GM12878 (cell line): ENCODE results near the gene MAML3. TPM values are rescaled to one million over a fixed set of nuclear protein-coding genes. Genes with fewer than 3 reads are reported as not detected.

Experiments
- BCL11A ChIP-seq: IDR thresholded peaks from 2 replicates; pipeline ENCODE4 v1.6.1; 2011; ENCODE audit warnings: low read depth, low read length
- CEBPB ChIP-seq, 2 experiments: fragments of 150-350 bp in 1 of 2; IDR thresholded peaks; 2 replicates each; pipeline ENCODE4 v1.6.1; 2012 to 2014; ENCODE audit warnings: low read depth in 2 of 2, low read length in 2 of 2, borderline replicate concordance in 1 of 2, inconsistent platforms in 1 of 2
- CHD2 ChIP-seq: IDR thresholded peaks from 2 replicates; pipeline ENCODE4 v1.6.1; 2011; ENCODE audit warnings: low read depth, low read length, improper control_type of control experiment, borderline replicate concordance
- ESRRA ChIP-seq: IDR thresholded peaks from 2 replicates; pipeline ENCODE4 v1.6.1; 2012; ENCODE audit warnings: mild to moderate bottlenecking, low read length, improper control_type of control experiment
- FOXM1 ChIP-seq: IDR thresholded peaks from 2 replicates; pipeline ENCODE4 v1.6.1; 2012; ENCODE audit warnings: low read depth, mild to moderate bottlenecking, inconsistent platforms, low read length, moderate library complexity
- JUND ChIP-seq: IDR thresholded peaks from 2 replicates; pipeline ENCODE4 v1.6.1; 2012; ENCODE audit warnings: low read depth, mild to moderate bottlenecking, low read length, improper control_type of control experiment, moderate library complexity
- KLF5 ChIP-seq: fragments of 450-650 bp; IDR thresholded peaks from 2 replicates; pipeline ENCODE4 v1.6.1; 2014; ENCODE audit warnings: mild to moderate bottlenecking; ENCODE audit not compliant: partially characterized antibody
- NFYB ChIP-seq: IDR thresholded peaks from 2 replicates; pipeline ENCODE4 v1.6.1; 2011; ENCODE audit warnings: low read depth, mild to moderate bottlenecking, low read length, improper control_type of control experiment, moderate library complexity; ENCODE audit not compliant: insufficient read depth
- NR2C2 ChIP-seq: IDR thresholded peaks from 2 replicates; pipeline ENCODE4 v1.6.1; 2011; ENCODE audit warnings: borderline replicate concordance, low read depth; ENCODE audit not compliant: control insufficient read depth, insufficient read length
- NR2F1 ChIP-seq: fragments of 450-650 bp; conservative IDR thresholded peaks from 2 replicates; pipeline ENCODE4 v1.6.1; 2017; ENCODE audit warnings: mild to moderate bottlenecking
- PML ChIP-seq: IDR thresholded peaks from 2 replicates; pipeline ENCODE4 v1.6.1; 2012; ENCODE audit warnings: low read length, inconsistent platforms
- RELA ChIP-seq: fragments of 450-650 bp; IDR thresholded peaks from 2 replicates; pipeline ENCODE4 v1.8.0; 2014; ENCODE audit warnings: borderline replicate concordance; ENCODE audit not compliant: partially characterized antibody
- SIX5 ChIP-seq: IDR thresholded peaks from 2 replicates; pipeline ENCODE4 v1.6.1; 2011; ENCODE audit warnings: mild to moderate bottlenecking, low read depth, low read length, moderate library complexity; ENCODE audit not compliant: severe bottlenecking
- SMAD5 ChIP-seq: IDR thresholded peaks from 2 replicates; pipeline ENCODE4 v1.6.1; 2016; ENCODE audit warnings: antibody characterized with exemption, low read depth
- SREBF2 ChIP-seq: IDR thresholded peaks from 2 replicates; pipeline ENCODE4 v1.6.1; 2012; ENCODE audit warnings: mild to moderate bottlenecking, low read length
- SUZ12 ChIP-seq: fragments of 200-600 bp; sonication (generic); IDR thresholded peaks from one replicate; pipeline ENCODE4 v1.6.1; 2018; ENCODE audit warnings: antibody characterized with exemption, mild to moderate bottlenecking; ENCODE audit not compliant: unreplicated experiment
- TARDBP ChIP-seq: IDR thresholded peaks from 2 replicates; pipeline ENCODE4 v1.6.1; 2016; ENCODE audit warnings: borderline replicate concordance
- TCF7 ChIP-seq: IDR thresholded peaks from 2 replicates; pipeline ENCODE4 v1.6.1; 2014; ENCODE audit warnings: antibody characterized with exemption, borderline replicate concordance
- ZNF622 ChIP-seq: fragments of 450-650 bp; IDR thresholded peaks from 2 replicates; pipeline ENCODE4 v1.6.1; 2017; ENCODE audit warnings: mild to moderate bottlenecking, inconsistent platforms
- ZZZ3 ChIP-seq: IDR thresholded peaks from 2 replicates; pipeline ENCODE4 v1.6.1; 2011; ENCODE audit warnings: low read depth; ENCODE audit not compliant: control insufficient read depth, insufficient read length
- polyA plus RNA-seq, 11 experiments: library from polyadenylated mRNA; depleted of rRNA in 4 of 11; unstranded in 6 of 11; stranded (reverse) in 5 of 11; fragments of >200 nt; fragmentation: Nextera tagmentation in 4 of 11; fragmentation: Illumina TruSeq in 1 of 11; extraction: Ambion mirVana in 4 of 11; extraction: Trizol in 1 of 11; gene quantifications; 1 replicate in 1 of 11; 2 replicates in 10 of 11; pipeline versions ENCODE4 v1.2.1 to v1.2.3, GENCODE V29; 2011 to 2016; ENCODE audit warnings: inconsistent platforms in 2 of 11, missing spikeins in 2 of 11, low read depth in 1 of 11
- total RNA-seq, 4 experiments: library from RNA; depleted of rRNA in 3 of 4; stranded (reverse); fragments of >200 nt in 3 of 4; fragmentation: Illumina TruSeq in 1 of 4; extraction: Trizol in 1 of 4; gene quantifications; 2 replicates each; pipeline versions ENCODE4 v1.2.1 to v1.2.3, GENCODE V29; 2013 to 2021
- TF ChIP-seq, protein P1 (sequence below): IDR thresholded peaks from 2 replicates; pipeline ENCODE4 v1.6.1; 2011; ENCODE audit warnings: mild to moderate bottlenecking, low read depth, low read length, moderate library complexity; ENCODE audit not compliant: insufficient replicate concordance
- TF ChIP-seq, protein P2 (sequence below): fragments of 150-350 bp; IDR thresholded peaks from 2 replicates; pipeline ENCODE4 v1.6.1; 2014; ENCODE audit warnings: mild to moderate bottlenecking, low read depth, low read length
- TF ChIP-seq, protein P3 (sequence below), 3 experiments: IDR thresholded peaks in 2 of 3; conservative IDR thresholded peaks in 1 of 3; 2 replicates each; pipeline ENCODE4 v1.5.1; 2011; ENCODE audit warnings: low read depth in 3 of 3, low read length in 3 of 3, mild to moderate bottlenecking in 3 of 3, control low read depth in 2 of 3, moderate library complexity in 2 of 3, inconsistent platforms in 1 of 3, mixed read lengths in 1 of 3; ENCODE audit not compliant: control insufficient read depth in 2 of 3, insufficient read depth in 1 of 3; ENCODE audit errors: extremely low read depth in 1 of 3
- TF ChIP-seq, protein P4 (sequence below): fragments of 450-650 bp; IDR thresholded peaks from 2 replicates; pipeline ENCODE4 v1.6.1; 2014; ENCODE audit warnings: mild to moderate bottlenecking
- TF ChIP-seq, protein P5 (sequence below): IDR thresholded peaks from 2 replicates; pipeline ENCODE4 v1.6.1; 2011; ENCODE audit warnings: low read depth, mild to moderate bottlenecking, low read length, moderate library complexity, borderline replicate concordance; ENCODE audit errors: extremely low read depth

The MAML3 gene
- total and polyA plus RNA-seq, 10 of the 15 experiments (the other 5 are each of a cell fraction or from before 2014, with no cell fraction given): under 0.01 to 0.53 (median 0.06) TPM; not detected in 2

DNA sequence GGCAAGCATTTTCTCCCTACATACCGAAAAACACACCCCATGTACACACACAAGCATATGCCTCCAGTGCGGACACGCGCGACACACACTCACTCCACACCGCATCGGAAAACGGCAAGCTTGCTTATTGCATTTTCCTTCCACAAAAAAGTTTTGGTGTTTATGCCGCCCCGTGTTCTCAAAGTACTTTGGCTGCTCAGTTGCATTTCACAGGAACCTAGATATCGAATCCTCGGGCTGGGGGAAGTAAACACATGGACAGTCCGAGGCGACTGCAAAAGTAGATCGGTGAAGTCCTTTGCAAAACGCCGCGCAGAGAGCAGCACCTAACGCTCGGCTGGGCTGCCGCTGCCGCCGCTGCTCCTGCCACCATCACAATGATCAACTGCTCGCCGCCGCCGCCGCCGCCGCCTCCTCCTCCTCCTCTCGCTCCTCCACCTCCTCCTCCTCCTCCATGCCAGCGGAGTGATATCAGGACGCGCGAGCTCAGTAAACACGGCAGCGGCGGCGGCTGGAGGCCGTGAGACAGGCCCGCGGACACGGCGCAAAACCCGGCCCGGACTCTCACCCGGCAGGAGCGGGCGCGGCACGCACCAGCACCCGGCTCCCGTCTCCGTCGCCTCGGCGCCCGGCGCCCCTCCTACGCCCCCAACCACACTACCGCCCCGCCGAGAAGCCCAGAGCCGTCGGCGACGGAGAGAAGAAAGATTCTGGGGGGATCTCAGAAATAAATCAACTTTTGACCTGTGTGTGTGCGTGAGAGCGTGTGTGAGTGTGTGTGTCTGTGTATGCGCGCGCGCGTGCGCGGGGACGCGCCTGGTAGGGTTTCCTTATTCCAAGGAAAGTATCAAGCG, at the start of gene MAML3 (continued):
- TF ChIP-seq, protein P1, sequence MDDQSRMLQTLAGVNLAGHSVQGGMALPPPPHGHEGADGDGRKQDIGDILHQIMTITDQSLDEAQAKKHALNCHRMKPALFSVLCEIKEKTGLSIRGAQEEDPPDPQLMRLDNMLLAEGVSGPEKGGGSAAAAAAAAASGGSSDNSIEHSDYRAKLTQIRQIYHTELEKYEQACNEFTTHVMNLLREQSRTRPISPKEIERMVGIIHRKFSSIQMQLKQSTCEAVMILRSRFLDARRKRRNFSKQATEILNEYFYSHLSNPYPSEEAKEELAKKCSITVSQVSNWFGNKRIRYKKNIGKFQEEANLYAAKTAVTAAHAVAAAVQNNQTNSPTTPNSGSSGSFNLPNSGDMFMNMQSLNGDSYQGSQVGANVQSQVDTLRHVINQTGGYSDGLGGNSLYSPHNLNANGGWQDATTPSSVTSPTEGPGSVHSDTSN: peak; percentile 63
- TF ChIP-seq CEBPB (IDR thresholded peaks at IDR 0.05; ENCODE audit: borderline replicate concordance in 1 of 2, low read depth in 2 of 2, low read length in 2 of 2): no peak
- no peak for TF ChIP-seq NR2C2
- TF ChIP-seq SIX5: no peak
- TF ChIP-seq, protein P2, sequence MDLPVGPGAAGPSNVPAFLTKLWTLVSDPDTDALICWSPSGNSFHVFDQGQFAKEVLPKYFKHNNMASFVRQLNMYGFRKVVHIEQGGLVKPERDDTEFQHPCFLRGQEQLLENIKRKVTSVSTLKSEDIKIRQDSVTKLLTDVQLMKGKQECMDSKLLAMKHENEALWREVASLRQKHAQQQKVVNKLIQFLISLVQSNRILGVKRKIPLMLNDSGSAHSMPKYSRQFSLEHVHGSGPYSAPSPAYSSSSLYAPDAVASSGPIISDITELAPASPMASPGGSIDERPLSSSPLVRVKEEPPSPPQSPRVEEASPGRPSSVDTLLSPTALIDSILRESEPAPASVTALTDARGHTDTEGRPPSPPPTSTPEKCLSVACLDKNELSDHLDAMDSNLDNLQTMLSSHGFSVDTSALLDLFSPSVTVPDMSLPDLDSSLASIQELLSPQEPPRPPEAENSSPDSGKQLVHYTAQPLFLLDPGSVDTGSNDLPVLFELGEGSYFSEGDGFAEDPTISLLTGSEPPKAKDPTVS: no peak
- TF ChIP-seq FOXM1: no peak
- no peak for TF ChIP-seq RELA
- no peak for TF ChIP-seq BCL11A
- no peak for TF ChIP-seq SUZ12
- no peak for TF ChIP-seq KLF5
- no peak for TF ChIP-seq PML
- TF ChIP-seq, protein P3, sequence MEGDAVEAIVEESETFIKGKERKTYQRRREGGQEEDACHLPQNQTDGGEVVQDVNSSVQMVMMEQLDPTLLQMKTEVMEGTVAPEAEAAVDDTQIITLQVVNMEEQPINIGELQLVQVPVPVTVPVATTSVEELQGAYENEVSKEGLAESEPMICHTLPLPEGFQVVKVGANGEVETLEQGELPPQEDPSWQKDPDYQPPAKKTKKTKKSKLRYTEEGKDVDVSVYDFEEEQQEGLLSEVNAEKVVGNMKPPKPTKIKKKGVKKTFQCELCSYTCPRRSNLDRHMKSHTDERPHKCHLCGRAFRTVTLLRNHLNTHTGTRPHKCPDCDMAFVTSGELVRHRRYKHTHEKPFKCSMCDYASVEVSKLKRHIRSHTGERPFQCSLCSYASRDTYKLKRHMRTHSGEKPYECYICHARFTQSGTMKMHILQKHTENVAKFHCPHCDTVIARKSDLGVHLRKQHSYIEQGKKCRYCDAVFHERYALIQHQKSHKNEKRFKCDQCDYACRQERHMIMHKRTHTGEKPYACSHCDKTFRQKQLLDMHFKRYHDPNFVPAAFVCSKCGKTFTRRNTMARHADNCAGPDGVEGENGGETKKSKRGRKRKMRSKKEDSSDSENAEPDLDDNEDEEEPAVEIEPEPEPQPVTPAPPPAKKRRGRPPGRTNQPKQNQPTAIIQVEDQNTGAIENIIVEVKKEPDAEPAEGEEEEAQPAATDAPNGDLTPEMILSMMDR (IDR thresholded peaks at IDR 0.05 in 2 of 3, conservative IDR thresholded peaks at IDR 0.05 in 1 of 3; ENCODE audit: control insufficient read depth in 2 of 3, extremely low read depth in 1 of 3, insufficient read depth in 1 of 3, low read depth in 3 of 3, low read length in 3 of 3): no peak
- TF ChIP-seq NFYB: no peak
- TF ChIP-seq ZZZ3: no peak
- peak; percentile 87 for TF ChIP-seq CHD2
- TF ChIP-seq JUND: 0 out of 2 replicates have a peak, but pooled peaks have one; percentile 12
- no peak for TF ChIP-seq ESRRA
- no peak for TF ChIP-seq ZNF622
- TF ChIP-seq SMAD5: no peak
- TF ChIP-seq NR2F1: peak; percentile 65
- no peak for TF ChIP-seq TARDBP
- no peak for TF ChIP-seq SREBF2
- TF ChIP-seq, protein P4, sequence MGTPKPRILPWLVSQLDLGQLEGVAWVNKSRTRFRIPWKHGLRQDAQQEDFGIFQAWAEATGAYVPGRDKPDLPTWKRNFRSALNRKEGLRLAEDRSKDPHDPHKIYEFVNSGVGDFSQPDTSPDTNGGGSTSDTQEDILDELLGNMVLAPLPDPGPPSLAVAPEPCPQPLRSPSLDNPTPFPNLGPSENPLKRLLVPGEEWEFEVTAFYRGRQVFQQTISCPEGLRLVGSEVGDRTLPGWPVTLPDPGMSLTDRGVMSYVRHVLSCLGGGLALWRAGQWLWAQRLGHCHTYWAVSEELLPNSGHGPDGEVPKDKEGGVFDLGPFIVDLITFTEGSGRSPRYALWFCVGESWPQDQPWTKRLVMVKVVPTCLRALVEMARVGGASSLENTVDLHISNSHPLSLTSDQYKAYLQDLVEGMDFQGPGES: no peak
- no peak for TF ChIP-seq TCF7
- TF ChIP-seq, protein P5, sequence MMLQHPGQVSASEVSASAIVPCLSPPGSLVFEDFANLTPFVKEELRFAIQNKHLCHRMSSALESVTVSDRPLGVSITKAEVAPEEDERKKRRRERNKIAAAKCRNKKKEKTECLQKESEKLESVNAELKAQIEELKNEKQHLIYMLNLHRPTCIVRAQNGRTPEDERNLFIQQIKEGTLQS: no peak
